Activated CD8-positive, alpha-beta memory T cell treated with anti-CD3 and anti-CD28 coated beads, Interleukin-2, amount 50 U/mL, for 1 hour (primary cell): ENCODE data around the gene ASS1.
"Not testable (repeated sequence)": the region's sequence is repeated elsewhere in the genome, so short reads cannot be mapped to it uniquely, and the experiment has no call there.

Experiments used
- DNase-seq: peaks from one replicate; pipeline ENCODE4 v3.0.0-alpha.2; 2020; ENCODE audit errors: extremely low read depth

Gene ASS1

DNA sequence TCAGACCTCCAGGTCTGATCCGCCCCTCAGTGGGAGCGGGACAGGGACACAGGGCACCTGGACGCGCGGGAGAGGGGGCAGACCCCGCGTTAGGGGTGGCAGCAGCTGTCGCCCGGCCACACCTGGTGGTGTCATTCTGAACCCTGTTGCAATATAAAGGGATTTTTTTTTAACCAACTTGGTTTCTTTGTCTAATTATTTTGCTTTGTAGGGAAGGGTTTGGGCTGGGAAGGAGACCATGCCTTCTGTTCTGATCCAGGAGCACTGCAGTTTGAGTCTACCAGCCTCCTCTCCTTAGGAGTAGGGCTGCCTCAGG lies 10.9 kb upstream of the ASS1 start:
- no peak for DNase-seq

DNA sequence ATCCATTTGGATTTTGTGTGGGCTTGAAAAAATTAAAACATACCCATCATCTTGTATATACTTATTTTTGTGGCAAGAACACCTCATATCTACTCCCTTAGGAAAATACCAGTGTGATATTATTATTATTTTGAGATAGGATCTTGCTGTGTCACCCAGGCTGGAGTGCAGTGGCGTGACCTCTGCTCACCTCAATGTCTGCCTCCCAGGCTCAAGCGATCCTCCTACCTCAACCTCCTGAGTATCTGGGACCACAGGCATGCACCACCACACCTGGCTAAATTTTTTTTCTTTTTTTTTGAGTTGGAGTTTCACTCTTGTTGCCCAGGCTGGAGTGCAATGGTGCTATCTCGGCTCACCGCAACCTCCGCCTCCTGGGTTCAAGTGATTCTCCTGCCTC lies 10.1 kb upstream of the ASS1 start:
- not testable (repeated sequence) for DNase-seq

DNA sequence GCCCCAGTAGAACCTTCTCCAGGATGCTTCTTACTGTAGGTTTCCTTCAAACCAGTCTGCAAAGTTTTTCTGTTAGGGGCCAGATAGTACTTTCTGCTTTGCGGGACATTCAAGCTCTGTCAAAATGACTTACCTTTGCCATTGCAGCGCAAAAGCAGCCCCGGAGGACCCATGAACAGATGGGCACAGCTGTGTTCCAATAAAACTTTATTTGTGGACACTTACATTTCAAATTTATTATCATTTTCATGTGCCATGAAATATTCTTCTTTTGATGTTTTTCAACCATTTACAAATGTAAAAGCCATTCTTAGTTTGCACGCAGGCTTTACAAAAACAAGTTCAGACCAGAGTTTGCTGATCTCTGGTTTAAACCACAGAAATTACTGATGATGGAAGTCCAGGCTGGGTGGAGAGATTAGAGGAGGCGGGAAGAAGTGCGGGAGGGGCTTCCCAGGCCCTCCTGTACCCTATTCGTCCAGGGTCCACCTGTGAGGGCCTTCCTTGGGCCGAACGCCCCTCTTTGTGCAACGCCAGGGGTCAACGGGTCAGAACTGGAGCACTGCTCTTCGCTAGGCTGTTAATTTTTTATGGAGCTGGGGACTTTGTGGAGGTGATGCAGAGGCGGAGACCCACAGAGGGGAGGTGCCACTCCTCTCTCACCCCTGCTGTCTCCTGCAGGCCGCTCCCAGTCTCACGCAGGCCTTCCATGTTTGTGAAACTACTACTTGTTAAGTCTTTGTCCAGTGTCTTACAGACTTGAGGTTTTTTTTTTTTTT lies 7.6 kb upstream of the ASS1 start:
- no peak for DNase-seq

DNA sequence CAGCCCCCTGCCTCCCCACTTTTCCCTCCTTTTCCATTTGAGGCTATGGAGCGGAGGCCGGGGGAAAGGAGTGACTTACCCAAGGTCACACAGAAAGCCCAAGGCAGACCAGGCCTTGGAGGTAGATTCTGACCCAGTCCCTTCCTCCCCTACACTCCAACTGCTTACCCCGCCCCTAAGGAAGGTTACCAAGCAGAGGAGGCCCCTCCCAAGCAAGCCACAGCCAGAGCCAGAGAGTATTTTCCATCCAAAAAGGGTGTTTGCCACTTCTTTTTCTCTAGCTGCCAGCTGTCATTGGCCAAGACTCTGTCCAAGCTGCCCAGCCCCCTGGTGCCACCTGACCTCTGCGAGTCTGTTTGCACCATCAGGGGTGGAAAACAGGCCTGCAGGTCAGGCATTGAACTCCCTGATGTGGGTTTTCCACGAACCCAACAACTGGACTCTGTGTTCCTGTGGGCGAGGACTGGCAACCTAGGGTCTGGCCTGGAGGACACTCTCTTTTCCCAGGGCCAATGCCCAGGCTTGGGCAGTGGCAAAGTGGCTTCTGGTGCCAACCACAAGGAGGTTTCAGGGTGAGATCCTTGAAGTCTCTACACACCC lies 6.3 kb upstream of the ASS1 start:
- DNase-seq, result no peak

DNA sequence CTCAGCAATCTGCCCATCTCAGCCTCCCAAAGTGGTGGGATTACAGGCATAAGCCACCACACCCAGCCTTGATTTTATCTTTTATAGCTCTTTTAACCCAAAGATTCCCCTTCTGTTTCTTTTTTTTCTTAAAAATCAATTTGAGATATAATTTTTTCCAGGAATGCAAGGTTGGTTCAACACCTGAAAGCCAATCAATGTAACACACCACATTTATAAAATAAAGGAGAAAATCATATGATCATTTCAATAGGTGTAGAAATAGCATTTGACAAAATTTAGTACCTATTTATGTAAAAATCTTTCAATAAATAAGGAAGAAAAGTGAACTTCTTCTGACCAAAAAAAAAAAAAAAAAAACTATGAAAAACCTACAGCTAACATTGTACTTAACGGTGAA lies 3.7 kb upstream of the ASS1 start:
- DNase-seq, result no peak

DNA sequence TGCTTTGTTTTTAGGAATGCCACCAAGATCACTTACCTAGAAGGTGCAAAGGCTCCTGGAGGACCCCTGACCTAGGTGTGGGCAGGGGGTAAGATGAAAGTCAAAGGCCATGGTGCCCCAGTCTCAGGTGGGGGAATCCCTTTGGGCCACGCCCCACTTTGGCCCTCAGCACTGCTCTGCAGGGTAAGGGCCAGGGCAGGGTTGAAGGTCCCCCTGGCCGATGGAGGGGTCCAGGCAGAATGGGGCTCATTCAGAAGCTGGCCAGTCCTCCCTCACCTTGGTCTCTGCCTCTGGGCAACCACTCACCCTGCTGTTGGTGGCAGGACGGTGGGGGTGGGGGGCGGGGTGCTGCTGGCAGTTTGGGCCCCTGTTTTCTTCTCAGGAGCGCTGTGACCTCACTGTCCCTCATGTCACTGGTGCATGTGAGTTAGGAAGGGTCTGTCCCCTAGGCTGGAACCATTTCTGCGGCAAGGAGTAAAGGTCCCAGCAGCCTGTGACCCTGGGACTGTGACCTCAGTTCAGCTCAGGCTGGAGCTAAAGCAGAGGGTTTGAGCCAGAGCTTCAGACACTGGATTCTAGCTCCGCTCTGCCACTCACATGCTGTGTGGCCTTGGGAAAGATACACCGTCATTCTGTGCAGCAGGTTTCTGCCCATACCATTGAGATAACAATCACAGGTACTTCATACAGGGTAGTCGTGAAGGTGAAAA lies 1.9 kb upstream of the ASS1 start:
- DNase-seq, result no peak

DNA sequence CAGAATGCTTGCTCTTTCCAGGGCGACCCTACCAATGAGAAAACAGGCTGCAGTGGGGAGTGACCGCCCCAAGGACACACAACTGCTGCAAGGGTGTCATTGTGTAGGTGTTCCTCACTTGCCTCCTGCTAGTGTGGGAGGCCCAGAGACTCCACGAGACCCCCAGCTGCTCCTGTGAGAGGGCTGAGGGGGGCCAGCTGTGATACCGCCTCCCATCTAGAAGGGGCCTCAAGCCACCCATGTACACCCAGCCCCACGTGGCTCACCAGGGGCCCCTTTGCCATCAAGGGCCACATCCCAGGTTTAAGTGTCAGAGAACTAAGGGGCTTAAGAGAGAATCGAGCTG lies 1.3 kb upstream of the ASS1 start:
- DNase-seq, result no peak

DNA sequence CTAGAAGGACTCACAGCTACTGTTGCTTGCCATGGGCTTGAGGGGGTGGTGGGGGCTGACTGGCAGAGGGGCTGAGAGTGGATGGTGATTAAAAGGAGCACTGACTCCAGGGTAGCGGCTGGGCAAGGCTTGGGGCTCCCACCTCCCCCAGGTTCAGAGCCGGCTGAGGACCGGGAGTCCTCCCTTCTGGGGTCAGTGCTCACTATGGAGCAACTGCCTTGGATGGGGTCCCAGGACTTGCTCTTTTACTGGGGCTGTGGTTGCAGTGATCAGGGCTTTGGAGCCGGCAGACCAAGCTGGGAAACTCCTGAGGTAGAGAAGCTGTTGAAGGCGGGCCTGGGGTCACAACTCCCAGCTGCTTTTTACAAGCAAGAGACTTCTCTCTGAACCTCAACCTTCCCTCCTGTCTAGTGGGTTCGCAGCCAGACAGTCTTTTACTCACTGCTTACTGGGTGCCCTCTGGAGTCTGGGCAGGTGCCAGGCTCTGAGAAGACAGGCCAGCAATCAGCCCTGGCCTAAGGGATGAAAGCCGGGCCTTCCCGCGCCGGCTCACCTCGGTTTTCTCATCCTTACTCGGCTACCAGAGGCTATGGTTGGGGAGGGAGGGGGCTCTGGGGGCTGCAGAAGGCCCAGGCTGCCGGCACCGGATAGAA lies 795 bp upstream of the ASS1 start:
- DNase-seq, result no peak

DNA sequence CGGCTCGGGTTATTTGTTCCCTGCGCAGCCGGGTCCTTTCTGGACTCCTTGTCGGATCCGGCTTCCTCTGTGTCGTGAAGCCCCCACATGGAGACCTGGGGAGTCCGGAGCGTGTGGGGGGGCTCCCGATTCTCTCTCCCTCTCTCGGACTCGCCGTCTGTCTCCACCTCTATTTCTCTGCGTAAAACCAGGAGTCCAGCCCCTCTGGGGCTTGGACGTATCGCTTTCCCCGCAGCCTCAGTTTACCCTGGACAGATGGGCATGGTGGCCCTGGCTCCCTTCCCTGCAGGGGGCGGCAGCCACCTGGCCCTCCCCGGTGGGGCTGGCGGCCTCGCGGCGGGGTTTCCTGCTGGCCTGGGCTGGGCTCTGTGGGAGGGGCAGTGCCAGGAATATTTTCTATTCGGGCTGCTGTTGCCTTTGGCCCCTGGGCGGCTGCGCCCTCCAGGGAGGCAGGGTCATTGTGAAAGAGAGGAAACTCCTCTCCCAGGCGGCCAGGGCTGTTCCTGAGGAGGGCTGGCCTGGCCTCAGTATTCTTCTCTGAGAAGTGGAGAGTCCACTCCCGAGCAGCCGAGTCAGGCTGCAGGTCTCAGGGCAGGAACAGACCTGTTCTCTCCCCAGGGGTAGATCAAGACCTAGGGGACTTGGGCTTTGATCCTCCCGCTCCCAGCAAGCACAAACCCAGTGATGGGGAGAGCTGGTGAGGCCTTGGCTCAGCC lies 665 bp downstream of the ASS1 start:
- no peak for DNase-seq

DNA sequence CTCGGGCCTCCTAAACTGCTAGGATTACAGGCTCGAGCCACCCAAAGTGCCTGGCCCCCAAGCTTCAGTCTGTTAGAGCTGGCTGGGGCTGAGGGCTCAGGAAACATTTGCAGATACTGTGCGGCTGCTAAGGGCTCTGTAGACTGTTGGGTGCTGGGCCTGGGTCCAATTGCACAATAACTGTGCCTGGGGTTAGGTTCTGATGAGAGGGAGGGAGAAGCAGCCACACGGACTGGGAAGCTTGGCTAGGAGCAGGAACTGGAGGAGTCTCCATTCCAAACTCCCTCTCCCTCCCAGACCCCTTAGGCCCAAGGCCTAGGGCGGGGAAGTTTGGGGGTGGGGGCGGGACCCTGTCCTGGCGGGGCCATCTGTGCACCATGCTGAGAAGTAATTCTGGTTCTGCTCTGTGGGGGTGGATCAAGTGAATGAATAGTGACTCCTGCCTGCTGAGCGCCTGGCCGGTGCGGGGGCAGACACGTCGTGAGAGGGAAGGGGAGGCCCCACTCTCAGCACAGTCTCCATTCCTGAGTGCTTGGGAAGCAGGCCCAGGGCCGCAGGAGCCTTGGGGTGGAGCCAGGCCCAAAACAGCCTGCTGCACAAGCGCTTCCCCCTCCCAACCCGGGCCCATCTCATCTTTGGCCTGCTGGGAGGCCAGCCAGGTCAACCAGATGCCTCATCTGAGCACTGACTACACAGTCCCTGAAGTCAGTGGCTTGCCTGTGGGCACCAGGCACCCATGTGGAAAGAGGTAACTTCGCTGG lies 1.5 kb downstream of the ASS1 start:
- no peak for DNase-seq

DNA sequence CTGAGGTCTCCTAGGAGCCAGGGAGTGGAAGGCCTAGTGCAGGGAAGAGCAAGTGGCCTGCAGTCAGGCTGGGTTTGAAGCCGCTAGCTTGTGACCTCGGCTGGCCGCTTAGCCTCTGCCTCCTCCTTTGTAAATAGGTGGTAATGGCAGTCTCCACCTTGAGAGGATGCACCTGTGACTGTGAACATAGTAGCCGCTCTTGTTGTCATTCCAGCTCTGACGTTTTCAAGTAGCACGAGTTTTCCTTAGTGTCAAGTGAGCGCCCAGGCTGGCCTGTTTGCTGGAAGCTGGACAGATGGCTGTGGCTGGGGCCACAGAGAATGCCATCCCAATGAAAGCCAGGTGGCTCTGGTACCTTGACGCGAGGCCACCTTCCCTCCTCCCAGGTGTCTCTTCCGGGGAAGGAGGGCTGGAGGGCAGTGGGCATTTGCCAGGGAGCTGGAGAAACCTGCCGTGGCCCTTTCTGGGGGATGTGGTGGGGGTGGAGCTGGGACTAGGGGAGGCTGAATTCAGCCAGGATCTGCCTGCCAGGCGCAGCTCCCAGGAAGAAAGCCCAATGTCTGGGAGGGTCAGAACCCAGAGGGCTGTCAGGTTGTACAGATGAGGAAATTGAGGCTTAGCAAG lies 2.5 kb downstream of the ASS1 start:
- DNase-seq, result no peak

DNA sequence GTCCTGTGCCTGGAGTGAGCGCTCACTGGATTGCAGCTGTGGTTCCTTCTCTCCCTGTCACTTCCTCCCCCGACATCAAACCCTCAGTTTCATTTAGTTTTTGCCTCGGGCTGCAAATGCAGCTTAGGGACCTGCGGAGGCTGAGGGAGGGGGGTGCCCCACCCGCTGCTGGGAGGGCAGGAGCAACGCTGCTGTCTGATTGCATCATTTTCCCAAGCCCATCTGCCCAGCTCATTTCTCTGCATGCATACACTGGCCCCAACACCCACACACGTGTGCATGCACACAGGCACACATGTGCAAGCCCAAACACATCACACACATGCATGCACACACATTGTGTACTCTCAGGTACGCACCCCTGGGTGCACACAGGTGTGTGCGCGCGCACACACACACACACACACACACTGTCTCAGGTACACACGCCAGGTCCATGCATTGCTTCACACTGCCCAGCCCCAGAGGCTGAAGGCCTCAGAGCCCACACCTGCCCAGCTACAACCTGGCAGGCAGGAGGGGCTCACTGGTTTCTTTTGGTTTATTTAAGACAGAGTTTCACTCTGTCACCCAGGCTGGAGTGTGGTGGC lies 3.4 kb downstream of the ASS1 start:
- DNase-seq, result no peak

DNA sequence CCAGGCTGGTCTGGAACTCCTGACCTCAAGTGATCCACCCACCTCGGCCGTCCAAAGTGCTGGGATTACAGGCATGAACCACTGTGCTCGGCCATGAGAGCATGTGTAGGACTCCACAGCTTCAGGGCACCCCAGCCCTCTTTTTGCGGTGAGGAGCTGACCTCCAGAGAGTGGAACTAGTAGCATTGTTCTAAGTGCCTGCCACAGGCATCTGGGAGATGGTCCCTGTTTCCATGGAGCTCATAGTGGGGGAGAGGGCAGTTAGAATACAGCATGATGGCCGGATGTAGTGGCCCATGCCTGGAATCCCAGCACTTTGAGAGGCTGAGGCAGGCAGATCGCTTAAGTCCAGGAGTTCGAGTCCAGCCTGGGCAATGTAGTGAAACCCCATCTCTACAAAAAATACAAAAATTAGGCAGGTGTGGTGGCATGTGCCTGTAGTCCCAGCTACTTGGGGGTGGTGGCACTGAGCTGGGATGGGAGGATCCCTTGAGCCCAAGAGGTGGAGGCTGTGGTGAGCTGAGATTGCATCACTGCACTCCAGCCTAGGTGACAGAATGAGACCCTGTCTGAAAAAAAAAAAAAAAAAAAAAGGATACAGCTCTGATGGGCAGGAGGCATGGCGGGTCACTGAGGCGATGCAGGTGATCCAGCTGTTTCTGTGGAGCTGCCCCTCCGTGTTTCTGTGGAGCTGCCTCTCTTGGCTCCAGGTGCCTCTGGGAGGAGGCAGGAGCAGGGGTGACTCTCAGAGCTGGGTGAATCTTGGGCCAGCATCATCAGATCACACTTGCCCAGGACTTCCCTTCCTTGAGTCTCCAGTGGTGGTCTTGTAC lies 4.2 kb downstream of the ASS1 start:
- no peak for DNase-seq

DNA sequence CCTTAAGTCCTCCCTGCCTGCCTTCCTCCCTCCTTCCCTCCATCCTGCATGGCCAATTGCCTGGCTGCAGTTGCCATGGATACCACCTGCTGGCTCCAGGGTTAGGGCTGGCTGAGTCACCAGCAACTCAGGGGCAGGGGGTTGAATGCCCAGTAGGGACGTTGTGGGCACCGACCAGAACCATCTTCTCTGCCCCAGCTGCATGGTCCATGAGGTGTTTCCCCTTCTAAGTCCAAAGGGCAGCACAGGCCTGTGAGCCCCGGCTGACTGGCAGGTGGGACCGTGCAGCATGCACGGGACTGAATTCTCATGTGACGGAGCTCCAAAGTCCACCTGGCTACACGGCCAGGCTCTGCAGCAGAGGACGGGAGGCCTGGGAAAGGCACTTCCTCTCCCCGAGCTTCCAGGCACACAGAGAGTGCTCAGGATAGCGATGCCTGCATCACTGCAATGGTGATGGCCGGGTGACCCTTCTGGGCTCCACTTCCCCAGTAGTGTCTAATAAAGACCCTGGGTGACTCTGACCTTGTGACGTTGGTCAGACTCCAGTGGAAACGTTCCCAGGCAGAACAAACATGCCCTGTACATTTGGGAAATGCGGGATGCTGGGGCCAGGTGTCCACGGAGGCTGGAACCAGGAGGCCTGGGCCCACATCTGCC lies 5.7 kb downstream of the ASS1 start:
- DNase-seq, result no peak

DNA sequence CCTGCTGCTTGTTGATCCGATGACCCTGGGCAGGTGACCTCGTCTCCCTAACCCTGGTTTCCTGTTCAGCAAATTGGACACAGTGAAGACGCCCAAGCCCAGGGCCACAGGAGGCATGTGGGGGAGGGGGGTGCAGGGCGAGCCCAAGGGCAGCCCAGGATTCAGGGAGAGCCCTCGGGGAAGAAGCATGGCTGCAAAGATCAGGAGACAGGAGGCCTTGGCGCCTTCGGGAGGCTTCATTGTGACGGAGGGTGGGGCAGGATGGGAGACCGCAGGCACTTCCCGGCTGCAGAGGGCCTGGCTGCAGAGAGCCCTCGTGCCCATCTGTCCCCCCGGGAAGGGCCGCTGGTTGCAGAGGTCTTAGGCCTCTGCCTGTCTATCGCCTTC lies 6.2 kb downstream of the ASS1 start:
- DNase-seq, result no peak

DNA sequence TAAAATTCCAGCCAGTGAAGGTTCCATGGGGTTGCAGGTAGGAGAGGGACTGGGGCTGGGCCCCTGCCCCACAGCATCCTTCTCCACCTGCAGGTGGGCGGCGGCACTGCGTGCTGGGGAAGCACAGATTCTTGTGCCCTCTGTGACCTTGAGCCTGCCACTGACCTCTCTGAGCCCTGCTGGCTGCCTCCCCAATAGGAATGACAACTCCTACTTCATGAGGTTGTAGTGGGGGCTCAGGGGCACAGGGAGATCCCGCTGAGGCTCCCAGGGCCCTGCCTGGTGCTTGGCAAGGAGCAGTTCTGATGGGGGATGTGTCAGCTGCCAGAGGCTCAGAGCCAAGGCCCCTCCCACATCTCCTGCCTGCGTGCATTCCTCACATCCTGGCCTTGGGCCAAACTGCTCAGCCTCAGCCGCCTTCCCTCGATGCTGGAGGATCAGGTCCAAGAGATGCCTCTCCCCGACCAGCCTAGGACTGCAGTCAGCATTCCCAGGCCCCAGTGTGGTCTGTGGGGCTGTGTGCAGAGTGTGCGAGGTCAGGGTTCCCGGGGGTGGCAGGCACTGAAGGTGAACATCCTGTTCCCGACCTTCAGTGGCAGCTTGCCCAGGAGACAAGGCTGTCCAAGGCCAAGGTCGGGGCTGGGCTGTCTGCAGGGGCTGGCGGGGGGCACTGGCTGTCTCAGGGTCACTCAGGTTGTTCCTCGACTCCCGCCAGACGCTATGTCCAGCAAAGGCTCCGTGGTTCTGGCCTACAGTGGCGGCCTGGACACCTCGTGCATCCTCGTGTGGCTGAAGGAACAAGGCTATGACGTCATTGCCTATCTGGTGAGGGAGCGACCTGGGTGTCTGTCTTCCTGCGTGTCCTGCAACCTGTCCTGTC lies 7.0 kb downstream of the ASS1 start:
- no peak for DNase-seq

DNA sequence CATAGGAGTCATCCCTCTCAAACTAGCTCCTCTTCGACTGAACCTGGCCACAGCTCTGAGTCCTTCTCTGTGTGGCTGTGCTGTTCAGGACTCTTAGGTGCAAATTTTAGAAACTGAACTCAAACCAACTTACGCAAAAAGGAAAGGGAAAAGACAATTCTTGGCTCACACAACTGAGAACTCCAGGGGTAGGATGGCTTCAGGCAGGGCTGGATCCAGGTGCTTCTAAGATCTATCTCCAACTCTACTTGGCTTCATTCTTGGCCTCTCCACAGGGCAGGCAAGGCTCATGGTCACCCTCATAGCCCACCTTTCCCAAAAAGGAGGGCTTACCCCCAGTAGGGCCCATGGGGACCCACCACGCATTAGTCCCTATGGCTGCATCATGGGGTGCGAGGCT lies 8.1 kb downstream of the ASS1 start:
- no peak for DNase-seq

DNA sequence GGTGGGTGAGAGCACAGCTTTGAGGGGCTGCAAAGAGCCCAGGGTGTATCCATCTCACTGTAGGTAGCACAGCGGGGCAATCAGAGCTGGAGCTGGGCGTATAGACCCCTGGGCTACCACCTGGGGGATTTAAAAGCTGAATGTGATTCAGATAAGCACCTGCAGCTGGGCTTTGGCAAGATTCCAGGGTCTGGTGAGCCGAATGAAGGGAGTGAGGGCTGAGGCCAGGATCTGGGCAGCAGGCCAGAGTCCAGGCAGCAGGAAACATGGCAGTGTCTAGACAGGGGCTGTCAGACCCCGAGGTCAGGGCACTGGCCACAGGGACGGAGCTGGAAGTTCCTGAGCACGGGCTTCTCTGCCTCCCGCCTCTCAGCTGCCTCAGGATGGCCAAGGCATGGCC lies 8.7 kb downstream of the ASS1 start:
- DNase-seq, result no peak
